HepG2 (cell line): ENCODE data around the gene PAPSS1. TPM values are rescaled to one million over a fixed set of nuclear protein-coding genes. Genes with fewer than 3 reads are reported as not detected.
A peak's percentile ranks its signal among the peaks of the same experiment; 100 is the strongest.

Source experiments
- ARNTL ChIP-seq: sonication (generic); formaldehyde crosslinking; IDR thresholded peaks from 2 replicates; pipeline ENCODE4 v1.4.0; 2020; ENCODE audit warnings: mild to moderate bottlenecking, missing genetic modification reagents
- CEBPZ ChIP-seq: IDR thresholded peaks from 2 replicates; pipeline ENCODE4 v1.6.1; 2012; ENCODE audit warnings: low read length, improper control_type of control experiment
- DMAP1 ChIP-seq: IDR thresholded peaks from 2 replicates; pipeline ENCODE4 v1.6.1; 2016
- HIVEP1 ChIP-seq: sonication (generic); formaldehyde crosslinking; IDR thresholded peaks from 2 replicates; pipeline ENCODE4 v1.4.0; 2020; ENCODE audit warnings: mild to moderate bottlenecking, missing genetic modification reagents
- NFKB2 ChIP-seq: sonication (generic); formaldehyde crosslinking; IDR thresholded peaks from 2 replicates; pipeline ENCODE4 v1.4.0; 2020; ENCODE audit warnings: missing genetic modification reagents, borderline replicate concordance
- POGK ChIP-seq: sonication (generic); formaldehyde crosslinking; conservative IDR thresholded peaks from 2 replicates; pipeline ENCODE4 v1.8.0; 2022; ENCODE audit warnings: mild to moderate bottlenecking, moderate library complexity, missing genetic modification reagents
- SNAPC4 ChIP-seq: sonication (generic); formaldehyde crosslinking; IDR thresholded peaks from 2 replicates; pipeline ENCODE4 v1.4.0; 2020; ENCODE audit warnings: mild to moderate bottlenecking, missing genetic modification reagents
- ZFP41 ChIP-seq: sonication (generic); formaldehyde crosslinking; IDR thresholded peaks from 2 replicates; pipeline ENCODE4 v1.4.0; 2020; ENCODE audit warnings: mild to moderate bottlenecking, missing genetic modification reagents, borderline replicate concordance
- ZNF317 ChIP-seq: sonication (generic); formaldehyde crosslinking; IDR thresholded peaks from 2 replicates; pipeline ENCODE4 v1.5.0; 2020; ENCODE audit warnings: mild to moderate bottlenecking, missing genetic modification reagents
- polyA plus RNA-seq, 8 experiments: library from polyadenylated mRNA; depleted of rRNA in 3 of 8; stranded (reverse) in 7 of 8; unstranded in 1 of 8; fragments of >200 nt; fragmentation: Illumina TruSeq in 4 of 8; extraction: Trizol in 4 of 8; gene quantifications; 2 replicates each; pipeline versions ENCODE4 v1.2.1 to v1.2.3, GENCODE V29; 2011 to 2016; ENCODE audit warnings: low read depth in 4 of 8, missing spikeins in 1 of 8, mixed read lengths in 1 of 8; ENCODE audit not compliant: insufficient read depth in 1 of 8
- total RNA-seq, 5 experiments: library from RNA; depleted of rRNA; stranded (reverse); fragments of >200 nt; fragmentation: Illumina TruSeq; extraction: Trizol; gene quantifications; 2 replicates each; pipeline ENCODE4 v1.2.3, GENCODE V29; 2016; ENCODE audit warnings: low read depth in 1 of 5
- TF ChIP-seq, protein P1 (sequence below): sonication (generic); formaldehyde crosslinking; IDR thresholded peaks from 2 replicates; pipeline ENCODE4 v1.5.0; 2020; ENCODE audit warnings: missing genetic modification reagents, mild to moderate bottlenecking, borderline replicate concordance
- TF ChIP-seq, protein P2 (sequence below): sonication (generic); formaldehyde crosslinking; IDR thresholded peaks from 2 replicates; pipeline ENCODE4 v1.4.0; 2020; ENCODE audit warnings: mild to moderate bottlenecking, missing genetic modification reagents, borderline replicate concordance
- TF ChIP-seq, protein P3 (sequence below): sonication (generic); formaldehyde crosslinking; IDR thresholded peaks from 2 replicates; pipeline ENCODE4 v1.4.0; 2020; ENCODE audit warnings: mild to moderate bottlenecking, missing genetic modification reagents

Gene PAPSS1
- total and polyA plus RNA-seq, 2 of the 13 experiments (the other 11 are each of a cell fraction or from before 2014, with no cell fraction given): 105 to 126 TPM

DNA sequence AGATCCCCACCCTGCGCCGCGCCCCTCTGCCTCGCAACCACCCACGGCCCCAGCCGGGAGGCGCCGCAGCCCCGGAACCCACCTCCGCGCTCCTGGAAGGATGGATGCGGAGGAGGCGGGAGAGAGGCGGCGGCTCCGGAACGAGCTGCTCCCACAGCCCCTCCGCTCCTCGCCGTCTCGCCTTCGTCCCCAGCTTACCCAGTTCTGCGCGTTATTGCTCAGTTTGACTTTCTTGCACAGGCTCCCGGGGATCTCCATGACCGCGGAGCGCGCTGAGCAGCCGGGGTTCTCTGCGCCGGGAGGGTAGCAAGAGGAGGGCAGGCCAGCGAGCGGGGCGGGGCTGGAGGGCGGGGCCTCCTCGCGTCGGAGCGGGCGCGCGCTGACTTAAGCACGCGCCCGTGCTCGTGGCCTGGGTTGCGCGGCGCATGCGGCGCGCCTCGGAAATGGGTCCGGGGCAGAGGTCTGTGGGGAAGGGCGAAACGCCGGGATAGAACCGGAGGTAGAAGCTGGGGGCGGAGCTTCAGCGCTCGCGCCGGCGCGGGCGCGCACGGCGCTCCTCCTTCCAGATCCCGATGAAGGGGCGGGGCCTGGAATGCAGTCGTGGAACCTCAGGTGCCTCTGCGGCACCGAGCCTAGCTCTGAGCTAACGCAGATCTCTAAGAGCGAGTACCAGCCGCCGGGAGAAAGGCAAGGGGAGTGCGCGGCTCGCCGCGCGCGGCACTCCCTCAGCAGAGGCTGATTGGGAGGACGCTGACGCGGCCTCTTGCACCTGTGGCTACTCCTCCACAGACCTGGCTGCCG lies at the start of gene PAPSS1 (continued):
- TF ChIP-seq, protein P1, sequence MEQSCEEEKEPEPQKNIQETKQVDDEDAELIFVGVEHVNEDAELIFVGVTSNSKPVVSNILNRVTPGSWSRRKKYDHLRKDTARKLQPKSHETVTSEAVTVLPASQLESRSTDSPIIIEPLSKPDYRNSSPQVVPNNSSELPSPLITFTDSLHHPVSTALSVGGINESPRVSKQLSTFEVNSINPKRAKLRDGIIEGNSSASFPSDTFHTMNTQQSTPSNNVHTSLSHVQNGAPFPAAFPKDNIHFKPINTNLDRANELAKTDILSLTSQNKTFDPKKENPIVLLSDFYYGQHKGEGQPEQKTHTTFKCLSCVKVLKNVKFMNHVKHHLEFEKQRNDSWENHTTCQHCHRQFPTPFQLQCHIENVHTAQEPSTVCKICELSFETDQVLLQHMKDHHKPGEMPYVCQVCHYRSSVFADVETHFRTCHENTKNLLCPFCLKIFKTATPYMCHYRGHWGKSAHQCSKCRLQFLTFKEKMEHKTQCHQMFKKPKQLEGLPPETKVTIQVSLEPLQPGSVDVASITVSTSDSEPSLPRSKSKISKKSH (CRISPR knock-in tag): peak; percentile 19; the same call in 1 of the 2 replicates
- TF ChIP-seq ARNTL (CRISPR knock-in tag): peak; percentile 54
- TF ChIP-seq, protein P2, sequence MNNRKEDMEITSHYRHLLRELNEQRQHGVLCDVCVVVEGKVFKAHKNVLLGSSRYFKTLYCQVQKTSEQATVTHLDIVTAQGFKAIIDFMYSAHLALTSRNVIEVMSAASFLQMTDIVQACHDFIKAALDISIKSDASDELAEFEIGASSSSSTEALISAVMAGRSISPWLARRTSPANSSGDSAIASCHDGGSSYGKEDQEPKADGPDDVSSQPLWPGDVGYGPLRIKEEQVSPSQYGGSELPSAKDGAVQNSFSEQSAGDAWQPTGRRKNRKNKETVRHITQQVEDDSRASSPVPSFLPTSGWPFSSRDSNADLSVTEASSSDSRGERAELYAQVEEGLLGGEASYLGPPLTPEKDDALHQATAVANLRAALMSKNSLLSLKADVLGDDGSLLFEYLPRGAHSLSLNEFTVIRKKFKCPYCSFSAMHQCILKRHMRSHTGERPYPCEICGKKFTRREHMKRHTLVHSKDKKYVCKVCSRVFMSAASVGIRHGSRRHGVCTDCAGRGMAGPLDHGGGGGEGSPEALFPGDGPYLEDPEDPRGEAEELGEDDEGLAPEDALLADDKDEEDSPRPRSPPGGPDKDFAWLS (CRISPR knock-in tag): 0 out of 2 replicates have a peak, but pooled peaks have one; percentile 23
- peak; percentile 44; the same call in 1 of the 2 replicates for TF ChIP-seq NFKB2 (CRISPR knock-in tag)
- 0 out of 2 replicates have a peak, but pooled peaks have one; percentile 59 for TF ChIP-seq POGK (CRISPR knock-in tag)
- TF ChIP-seq, protein P3, sequence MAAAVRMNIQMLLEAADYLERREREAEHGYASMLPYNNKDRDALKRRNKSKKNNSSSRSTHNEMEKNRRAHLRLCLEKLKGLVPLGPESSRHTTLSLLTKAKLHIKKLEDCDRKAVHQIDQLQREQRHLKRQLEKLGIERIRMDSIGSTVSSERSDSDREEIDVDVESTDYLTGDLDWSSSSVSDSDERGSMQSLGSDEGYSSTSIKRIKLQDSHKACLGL (CRISPR knock-in tag): peak; percentile 44; the same call in 1 of the 2 replicates
- 0 out of 2 replicates have a peak, but pooled peaks have one; percentile 32 for TF ChIP-seq ZFP41 (CRISPR knock-in tag)
- TF ChIP-seq CEBPZ: no peak
- TF ChIP-seq DMAP1 (CRISPR knock-in tag): peak; percentile 53; the same call in 1 of the 2 replicates
- TF ChIP-seq ZNF317 (CRISPR knock-in tag): peak; percentile 19; the same call in 1 of the 2 replicates
- peak; percentile 52 for TF ChIP-seq HIVEP1
- no peak for TF ChIP-seq SNAPC4 (CRISPR knock-in tag)
